Activated CD4-positive, alpha-beta T cell treated with anti-CD3 and anti-CD28 coated beads, Interleukin-2, amount 50 U/mL, for 1 hour (primary cell): Measurements from ENCODE around the gene CCNG1.
"Not testable (repeated sequence)": the region's sequence is repeated elsewhere in the genome, so short reads cannot be mapped to it uniquely, and the experiment has no call there.

ENCODE experiments used
- DNase-seq: peaks from one replicate; pipeline ENCODE4 v3.0.0-alpha.2; 2020

The CCNG1 gene

GRCh38 chr5:163437309-163438182 lies at the start of gene CCNG1:
CCNG1 (plus strand) TSS chr5:163437595; CDS start chr5:163439257, 1,662 bp downstream.
- DNase-seq: peak; percentile 78

GRCh38 chr5:163395792-163396191 lies 41.6 kb upstream of the CCNG1 start:
- DNase-seq: no peak

GRCh38 chr5:163396818-163397340 lies 40.5 kb upstream of the CCNG1 start:
- DNase-seq: not testable (repeated sequence)

GRCh38 chr5:163397354-163397753 lies 40.0 kb upstream of the CCNG1 start:
- no peak for DNase-seq

GRCh38 chr5:163399923-163400322 lies 37.5 kb upstream of the CCNG1 start:
- no peak for DNase-seq

- no peak for DNase-seq
Observed at GRCh38 chr5:163401271-163401670, 36.1 kb upstream of the CCNG1 start.

- no peak for DNase-seq
Observed at GRCh38 chr5:163402007-163402406, 35.4 kb upstream of the CCNG1 start.

GRCh38 chr5:163404364-163405173 lies 32.8 kb upstream of the CCNG1 start:
- DNase-seq: no peak

GRCh38 chr5:163407034-163407655 lies 30.2 kb upstream of the CCNG1 start:
- no peak for DNase-seq

GRCh38 chr5:163408311-163408923 lies 29.0 kb upstream of the CCNG1 start:
- peak; percentile 51 for DNase-seq

- DNase-seq: no peak
Observed at GRCh38 chr5:163409384-163409783, 28.0 kb upstream of the CCNG1 start.

- no peak for DNase-seq
Observed at GRCh38 chr5:163410505-163410904, 26.9 kb upstream of the CCNG1 start.

- DNase-seq: not testable (repeated sequence)
Observed at GRCh38 chr5:163415673-163416072, 21.7 kb upstream of the CCNG1 start.

- no peak for DNase-seq
Observed at GRCh38 chr5:163424836-163425235, 12.6 kb upstream of the CCNG1 start.

- not testable (repeated sequence) for DNase-seq
Observed at GRCh38 chr5:163426128-163426527, 11.3 kb upstream of the CCNG1 start.

GRCh38 chr5:163432544-163432943 lies 4.9 kb upstream of the CCNG1 start:
- DNase-seq: no peak

- no peak for DNase-seq
Observed at GRCh38 chr5:163433271-163433670, 4.1 kb upstream of the CCNG1 start.

GRCh38 chr5:163434401-163434866 lies 3.0 kb upstream of the CCNG1 start:
- no peak for DNase-seq

- no peak for DNase-seq
Observed at GRCh38 chr5:163436515-163436914, 880 bp upstream of the CCNG1 start.

- no peak for DNase-seq
Observed at GRCh38 chr5:163437011-163437308, 435 bp upstream of the CCNG1 start.

- no peak for DNase-seq
Observed at GRCh38 chr5:163439092-163439425, 1.7 kb downstream of the CCNG1 start.

- no peak for DNase-seq
Observed at GRCh38 chr5:163440954-163441353, 3.6 kb downstream of the CCNG1 start.

GRCh38 chr5:163444526-163444925 lies 7.1 kb downstream of the CCNG1 start:
- no peak for DNase-seq
